ENCODE data around the gene SNX10.

The SNX10 gene

DNA sequence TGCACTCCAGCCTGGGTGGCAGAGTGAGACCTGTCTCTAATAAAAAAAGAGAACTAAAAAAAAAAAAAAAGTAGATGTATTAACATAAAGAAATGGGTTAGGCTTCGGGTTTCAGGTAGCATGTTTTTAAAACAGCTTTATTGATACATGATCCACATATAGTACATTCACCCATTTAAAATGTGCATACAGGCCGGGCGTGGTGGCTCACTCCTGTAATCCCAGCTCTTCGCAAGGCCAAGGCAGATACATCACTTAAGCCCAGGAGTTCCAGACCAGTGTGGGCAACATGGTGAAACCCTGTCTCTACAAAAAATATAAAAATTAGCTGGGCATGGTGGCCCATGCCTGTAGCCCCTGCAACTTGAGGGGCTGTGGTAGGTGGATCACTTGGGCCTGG is 39.5 kb downstream of the SNX10 start:
- no peaks in the 10 kb centered on the region for H3K9me3 ChIP-seq (ENCODE audit: control insufficient read depth in 5 of 5, low read length in 5 of 5)
- no peaks in the 10 kb centered on the region for H3K36me3 ChIP-seq (ENCODE audit: control insufficient read depth in 5 of 5, insufficient read depth in 5 of 5, low read length in 5 of 5)
- H3K4me3 ChIP-seq (ENCODE audit: low read depth in 1 of 5, low read length in 5 of 5), result no peak overlapping the region
- no peak overlapping the region for H3K27ac ChIP-seq (ENCODE audit: low read depth, low read length)
- H3K27me3 ChIP-seq (ENCODE audit: control insufficient read depth in 5 of 5, insufficient read depth in 4 of 5, low read length in 5 of 5), result no peaks in the 10 kb centered on the region
- no peaks in the 10 kb centered on the region for H3K4me1 ChIP-seq (ENCODE audit: control insufficient read depth in 5 of 5, insufficient read depth in 5 of 5, low read length in 5 of 5)
- no peak overlapping the region for H3K9ac ChIP-seq (ENCODE audit: low read length in 5 of 5)

DNA sequence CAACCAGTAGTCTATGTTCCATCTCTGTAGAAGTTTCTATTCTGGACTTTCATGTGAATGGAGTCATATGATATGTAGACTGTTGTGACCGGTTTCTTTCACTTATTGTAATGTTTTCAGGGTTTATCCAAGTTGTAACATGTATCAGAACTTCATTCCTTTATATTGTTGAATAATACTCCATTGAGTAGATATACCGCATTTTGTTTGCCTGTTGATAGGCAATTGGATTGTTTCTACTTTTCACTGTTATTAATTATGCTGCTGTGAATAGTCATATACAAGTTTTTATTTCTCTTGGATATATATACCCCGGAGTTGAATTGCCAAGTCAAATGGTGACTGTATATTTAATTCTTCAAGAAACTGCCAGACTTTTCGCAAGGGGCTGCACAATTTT is 40.1 kb downstream of the SNX10 start:
- Histone ChIP-seq H3K27ac (ENCODE audit: low read depth, low read length) (no peak overlapping the region), H3K4me1 (ENCODE audit: control insufficient read depth in 5 of 5, insufficient read depth in 5 of 5, low read length in 5 of 5) (no peaks in the 10 kb centered on the region), H3K9ac (ENCODE audit: low read length in 5 of 5) (no peak overlapping the region), H3K9me3 (ENCODE audit: control insufficient read depth in 5 of 5, low read length in 5 of 5) (no peaks in the 10 kb centered on the region), H3K4me3 (ENCODE audit: low read depth in 1 of 5, low read length in 5 of 5) (no peak overlapping the region), H3K27me3 (ENCODE audit: control insufficient read depth in 5 of 5, insufficient read depth in 4 of 5, low read length in 5 of 5) (no peaks in the 10 kb centered on the region), H3K36me3 (ENCODE audit: control insufficient read depth in 5 of 5, insufficient read depth in 5 of 5, low read length in 5 of 5) (no peaks in the 10 kb centered on the region)

DNA sequence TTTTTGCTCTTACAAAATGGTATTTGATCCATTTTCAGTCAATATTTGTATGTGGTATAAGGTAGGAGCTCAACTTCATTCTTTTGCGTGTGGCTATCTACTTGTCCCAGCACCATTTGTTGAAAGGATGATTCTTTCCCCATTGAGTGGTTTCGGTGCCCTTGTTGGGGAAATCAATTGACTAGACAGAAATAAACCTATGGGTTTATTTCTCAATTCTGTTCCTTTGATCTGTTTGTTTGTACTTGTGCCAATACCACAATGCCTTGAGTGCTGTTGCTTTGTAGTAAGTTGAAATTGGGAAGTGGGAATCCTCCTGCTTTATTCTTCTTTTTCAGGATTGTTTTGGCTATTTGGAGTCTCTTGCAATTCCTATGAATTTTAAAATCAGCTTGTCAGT is 41.0 kb downstream of the SNX10 start:
- H3K36me3 ChIP-seq (ENCODE audit: control insufficient read depth in 5 of 5, insufficient read depth in 5 of 5, low read length in 5 of 5), result no peaks in the 10 kb centered on the region
- H3K9ac ChIP-seq (ENCODE audit: low read length in 5 of 5), result no peak overlapping the region
- no peaks in the 10 kb centered on the region for H3K9me3 ChIP-seq (ENCODE audit: control insufficient read depth in 5 of 5, low read length in 5 of 5)
- H3K4me3 ChIP-seq (ENCODE audit: low read depth in 1 of 5, low read length in 5 of 5), result no peak overlapping the region
- H3K4me1 ChIP-seq (ENCODE audit: control insufficient read depth in 5 of 5, insufficient read depth in 5 of 5, low read length in 5 of 5), result no peaks in the 10 kb centered on the region
- H3K27me3 ChIP-seq (ENCODE audit: control insufficient read depth in 5 of 5, insufficient read depth in 4 of 5, low read length in 5 of 5), result no peaks in the 10 kb centered on the region
- H3K27ac ChIP-seq (ENCODE audit: low read depth, low read length), result no peak overlapping the region

DNA sequence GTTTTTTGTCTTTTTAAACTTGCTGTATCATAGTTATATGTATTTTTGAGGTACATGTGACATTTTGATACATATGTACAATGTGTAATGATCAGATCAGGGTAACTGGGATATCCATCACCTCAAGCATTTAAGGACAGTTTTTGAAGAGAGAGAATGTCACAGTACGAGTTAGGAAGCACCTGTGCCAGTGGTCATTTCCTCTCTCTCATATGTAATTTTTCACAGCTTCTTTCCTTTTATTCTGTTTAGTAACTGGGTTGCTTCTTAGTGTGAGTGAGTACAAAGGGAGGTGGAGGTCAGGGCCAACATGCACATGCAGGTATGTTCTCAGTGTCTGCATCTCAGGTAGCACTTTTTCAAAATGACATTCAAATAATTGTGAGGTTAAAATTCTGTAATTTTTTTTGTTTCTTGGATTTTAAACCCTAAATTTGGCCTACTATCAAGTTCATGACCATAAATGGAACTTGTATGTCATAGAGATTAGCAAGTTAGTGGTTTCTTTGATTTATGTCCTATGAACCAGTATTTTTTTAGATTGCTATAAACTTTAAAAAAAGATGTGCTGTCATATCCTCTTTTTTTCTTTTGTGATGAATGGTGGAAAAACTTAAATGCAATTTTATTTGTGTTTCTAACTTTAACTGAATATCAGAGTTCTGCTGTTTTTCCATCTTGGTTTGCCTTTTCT is 42.7 kb downstream of the SNX10 start:
- no peak overlapping the region for H3K27ac ChIP-seq (ENCODE audit: low read depth, low read length)
- H3K9me3 ChIP-seq (ENCODE audit: control insufficient read depth in 5 of 5, low read length in 5 of 5), result no peaks in the 10 kb centered on the region
- no peak overlapping the region for H3K9ac ChIP-seq (ENCODE audit: low read length in 5 of 5)
- no peaks in the 10 kb centered on the region for H3K27me3 ChIP-seq (ENCODE audit: control insufficient read depth in 5 of 5, insufficient read depth in 4 of 5, low read length in 5 of 5)
- no peaks in the 10 kb centered on the region for H3K36me3 ChIP-seq (ENCODE audit: control insufficient read depth in 5 of 5, insufficient read depth in 5 of 5, low read length in 5 of 5)
- no peaks in the 10 kb centered on the region for H3K4me1 ChIP-seq (ENCODE audit: control insufficient read depth in 5 of 5, insufficient read depth in 5 of 5, low read length in 5 of 5)
- H3K4me3 ChIP-seq (ENCODE audit: low read depth in 1 of 5, low read length in 5 of 5), result no peak overlapping the region

DNA sequence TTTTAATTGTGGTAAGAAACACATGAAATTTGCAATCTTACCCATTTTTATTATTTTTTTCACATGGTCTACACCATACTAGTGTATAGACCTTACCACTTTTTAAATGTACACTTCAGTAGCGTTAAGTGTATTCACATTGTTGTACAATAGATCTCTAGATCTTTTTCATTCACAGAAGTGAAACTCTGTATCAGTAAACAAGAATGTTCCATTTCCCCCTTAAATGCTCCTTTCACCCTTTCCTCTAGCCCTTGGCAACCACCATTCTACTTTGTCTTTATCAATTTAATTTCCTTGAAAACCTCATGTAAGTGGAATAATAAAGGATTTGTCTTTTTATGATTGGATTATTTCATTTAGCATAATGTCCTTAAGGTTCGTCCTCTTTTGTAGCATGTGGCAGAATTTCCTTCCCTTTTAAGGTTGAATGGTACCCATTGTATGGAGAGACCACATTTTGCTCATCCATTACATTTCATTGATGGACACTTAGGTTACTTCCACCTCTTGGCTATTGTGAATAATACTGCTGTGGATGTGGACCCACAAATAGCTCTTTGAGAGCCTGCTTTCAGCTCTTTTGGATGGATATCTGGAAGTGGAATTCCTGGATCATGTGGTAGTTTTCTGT is 45.7 kb downstream of the SNX10 start:
- H3K4me1 ChIP-seq (ENCODE audit: control insufficient read depth in 5 of 5, insufficient read depth in 5 of 5, low read length in 5 of 5), result no peaks in the 10 kb centered on the region
- H3K27ac ChIP-seq (ENCODE audit: low read depth, low read length), result no peak overlapping the region
- H3K9me3 ChIP-seq (ENCODE audit: control insufficient read depth in 5 of 5, low read length in 5 of 5), result no peaks in the 10 kb centered on the region
- H3K36me3 ChIP-seq (ENCODE audit: control insufficient read depth in 5 of 5, insufficient read depth in 5 of 5, low read length in 5 of 5), result no peaks in the 10 kb centered on the region
- H3K4me3 ChIP-seq (ENCODE audit: low read depth in 1 of 5, low read length in 5 of 5), result no peak overlapping the region
- no peak overlapping the region for H3K9ac ChIP-seq (ENCODE audit: low read length in 5 of 5)
- no peaks in the 10 kb centered on the region for H3K27me3 ChIP-seq (ENCODE audit: control insufficient read depth in 5 of 5, insufficient read depth in 4 of 5, low read length in 5 of 5)

DNA sequence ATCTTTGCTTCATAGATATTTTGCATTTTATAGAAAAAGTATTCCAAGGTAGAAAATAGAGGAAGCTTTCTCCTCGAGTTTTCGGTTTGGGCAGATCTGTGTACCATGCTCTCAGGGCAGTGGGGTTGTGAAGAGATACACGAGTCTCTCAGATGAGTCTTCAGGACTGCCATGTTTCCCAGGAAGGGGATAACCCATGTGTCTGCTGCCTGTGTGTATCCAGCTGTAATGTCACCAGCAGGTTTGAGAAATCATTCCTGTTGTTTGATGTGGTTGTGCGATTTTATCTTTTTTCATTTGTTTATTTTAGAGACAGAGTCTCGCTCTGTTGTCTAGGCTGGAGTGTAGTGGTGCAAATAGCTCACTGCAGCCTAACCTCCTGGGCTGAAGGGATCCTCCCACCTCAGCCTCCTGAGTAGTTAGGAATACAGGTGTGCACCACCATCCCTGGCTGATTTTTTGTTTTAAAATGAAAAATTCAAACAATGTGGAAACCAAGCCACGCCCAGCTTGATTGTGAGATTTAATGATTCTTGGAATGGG is 48.9 kb downstream of the SNX10 start:
- Histone ChIP-seq H3K27ac (ENCODE audit: low read depth, low read length) (no peak overlapping the region), H3K9ac (ENCODE audit: low read length in 5 of 5) (no peak overlapping the region), H3K36me3 (ENCODE audit: control insufficient read depth in 5 of 5, insufficient read depth in 5 of 5, low read length in 5 of 5) (no peaks in the 10 kb centered on the region), H3K4me3 (ENCODE audit: low read depth in 1 of 5, low read length in 5 of 5) (no peak overlapping the region), H3K4me1 (ENCODE audit: control insufficient read depth in 5 of 5, insufficient read depth in 5 of 5, low read length in 5 of 5) (peaks cover 0 to 15% (median 4%) of the 10 kb centered on the region in 5 donors), H3K27me3 (ENCODE audit: control insufficient read depth in 5 of 5, insufficient read depth in 4 of 5, low read length in 5 of 5) (no peaks in the 10 kb centered on the region), H3K9me3 (ENCODE audit: control insufficient read depth in 5 of 5, low read length in 5 of 5) (no peaks in the 10 kb centered on the region)

DNA sequence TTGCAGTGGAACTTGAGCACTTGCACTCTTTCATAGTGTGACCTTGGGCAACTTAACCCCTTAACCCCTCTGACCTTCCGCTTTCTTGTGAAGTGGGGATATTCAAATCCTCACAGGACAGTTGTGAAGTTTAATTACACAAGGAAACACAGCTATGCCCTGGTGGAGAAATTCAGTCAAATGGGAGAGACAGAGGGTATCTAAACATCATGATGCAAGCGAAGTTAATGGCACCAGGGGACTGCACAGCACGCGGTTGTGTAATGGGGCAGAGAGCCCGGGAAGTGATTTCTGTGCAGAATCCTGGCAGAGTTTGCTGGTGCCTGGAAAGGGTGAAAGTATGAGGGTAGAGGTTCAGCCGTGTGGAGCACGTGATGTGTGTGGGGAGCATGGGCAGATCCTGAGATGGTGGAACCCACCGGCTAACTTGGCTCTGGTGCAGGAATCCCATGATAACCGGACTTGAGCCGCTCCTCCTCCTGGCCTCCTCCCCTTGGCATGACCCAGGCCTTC is 51.7 kb downstream of the SNX10 start:
- H3K4me3 ChIP-seq (ENCODE audit: low read depth in 1 of 5, low read length in 5 of 5), result no peak overlapping the region
- peak overlapping the region in 2 of 5 donors; percentile 19 to 51 for H3K9ac ChIP-seq (ENCODE audit: low read length in 5 of 5)
- peak overlapping the region; percentile 38 for H3K27ac ChIP-seq (ENCODE audit: low read depth, low read length)
- H3K27me3 ChIP-seq (ENCODE audit: control insufficient read depth in 5 of 5, insufficient read depth in 4 of 5, low read length in 5 of 5), result no peaks in the 10 kb centered on the region
- peaks cover 3 to 25% (median 8%) of the 10 kb centered on the region in 5 donors for H3K4me1 ChIP-seq (ENCODE audit: control insufficient read depth in 5 of 5, insufficient read depth in 5 of 5, low read length in 5 of 5)
- H3K9me3 ChIP-seq (ENCODE audit: control insufficient read depth in 5 of 5, low read length in 5 of 5), result no peaks in the 10 kb centered on the region
- peaks cover 0 to 8% (median 0%) of the 10 kb centered on the region in 5 donors for H3K36me3 ChIP-seq (ENCODE audit: control insufficient read depth in 5 of 5, insufficient read depth in 5 of 5, low read length in 5 of 5)

DNA sequence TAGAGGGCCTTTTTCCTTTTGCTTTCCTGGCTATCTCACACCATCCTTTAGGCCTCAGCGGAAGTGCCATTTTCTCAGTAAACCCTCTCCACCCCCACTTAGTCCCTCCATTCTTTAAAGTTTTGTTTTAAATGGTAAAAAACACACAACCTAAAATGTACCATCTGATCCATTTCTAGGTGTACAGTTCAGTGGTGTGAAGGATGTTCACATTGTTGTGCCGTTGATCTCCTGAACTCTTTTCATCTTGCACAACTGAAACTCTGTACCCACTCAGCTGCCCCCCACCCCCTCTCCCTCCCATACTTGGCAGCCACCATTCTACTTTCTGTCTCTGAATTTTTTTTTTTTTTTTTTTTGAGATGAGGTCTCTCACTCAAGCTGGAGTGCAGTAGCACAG is 52.2 kb downstream of the SNX10 start:
- Histone ChIP-seq H3K27me3 (ENCODE audit: control insufficient read depth in 5 of 5, insufficient read depth in 4 of 5, low read length in 5 of 5) (no peaks in the 10 kb centered on the region), H3K4me1 (ENCODE audit: control insufficient read depth in 5 of 5, insufficient read depth in 5 of 5, low read length in 5 of 5) (peaks cover 3 to 30% (median 13%) of the 10 kb centered on the region in 5 donors), H3K9me3 (ENCODE audit: control insufficient read depth in 5 of 5, low read length in 5 of 5) (no peaks in the 10 kb centered on the region), H3K36me3 (ENCODE audit: control insufficient read depth in 5 of 5, insufficient read depth in 5 of 5, low read length in 5 of 5) (peaks cover 0 to 8% (median 0%) of the 10 kb centered on the region in 5 donors), H3K27ac (ENCODE audit: low read depth, low read length) (peak overlapping the region; percentile 38), H3K4me3 (ENCODE audit: low read depth in 1 of 5, low read length in 5 of 5) (no peak overlapping the region), H3K9ac (ENCODE audit: low read length in 5 of 5) (peak overlapping the region in 2 of 5 donors; percentile 19 to 51)

DNA sequence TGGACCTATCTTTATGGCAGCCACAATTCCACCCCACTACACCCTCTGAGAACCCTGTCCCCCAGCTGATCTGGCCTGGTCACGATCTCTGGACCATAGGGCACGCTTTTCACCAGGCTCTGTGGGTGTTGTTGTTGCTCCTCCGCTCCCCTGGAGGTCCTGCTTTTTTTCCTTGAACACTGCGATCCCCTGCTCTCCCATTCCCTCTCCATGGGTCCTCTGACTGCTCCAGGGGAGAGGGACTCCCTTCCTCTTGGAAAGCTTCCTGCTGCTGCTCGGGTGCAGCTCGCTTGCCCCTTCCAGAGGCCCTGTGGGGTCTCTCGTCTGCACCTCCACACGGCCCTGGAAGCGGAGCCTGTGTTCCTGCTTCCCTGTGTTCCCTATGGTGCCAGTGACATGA is 53.5 kb downstream of the SNX10 start:
- Histone ChIP-seq H3K4me1 (ENCODE audit: control insufficient read depth in 5 of 5, insufficient read depth in 5 of 5, low read length in 5 of 5) (peaks cover 3 to 41% (median 22%) of the 10 kb centered on the region in 5 donors), H3K9ac (ENCODE audit: low read length in 5 of 5) (no peak overlapping the region), H3K27me3 (ENCODE audit: control insufficient read depth in 5 of 5, insufficient read depth in 4 of 5, low read length in 5 of 5) (no peaks in the 10 kb centered on the region), H3K9me3 (ENCODE audit: control insufficient read depth in 5 of 5, low read length in 5 of 5) (no peaks in the 10 kb centered on the region), H3K4me3 (ENCODE audit: low read depth in 1 of 5, low read length in 5 of 5) (no peak overlapping the region), H3K36me3 (ENCODE audit: control insufficient read depth in 5 of 5, insufficient read depth in 5 of 5, low read length in 5 of 5) (peaks cover 0 to 8% (median 0%) of the 10 kb centered on the region in 5 donors), H3K27ac (ENCODE audit: low read depth, low read length) (no peak overlapping the region)

DNA sequence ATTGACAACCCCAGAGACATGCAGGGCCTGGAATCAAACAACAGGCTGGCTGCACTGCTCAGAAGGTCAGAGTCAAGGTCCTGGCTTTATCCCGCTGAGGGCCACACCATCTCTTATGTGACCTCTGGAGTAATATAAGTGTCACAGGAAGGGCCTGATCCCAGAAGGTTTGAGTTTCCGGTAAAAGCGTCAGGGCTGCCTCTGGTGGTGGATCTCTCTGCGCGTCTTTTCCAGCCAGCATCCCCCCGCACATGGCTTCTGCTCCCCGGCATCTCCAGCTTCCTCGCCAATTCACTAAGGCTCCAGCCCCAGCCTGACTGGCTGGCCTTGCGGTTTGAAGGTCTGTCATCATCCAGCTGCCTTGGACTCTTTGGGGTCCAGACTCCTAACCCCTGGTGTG is 54.2 kb downstream of the SNX10 start:
- no peaks in the 10 kb centered on the region for H3K9me3 ChIP-seq (ENCODE audit: control insufficient read depth in 5 of 5, low read length in 5 of 5)
- H3K4me1 ChIP-seq (ENCODE audit: control insufficient read depth in 5 of 5, insufficient read depth in 5 of 5, low read length in 5 of 5), result peaks cover 3 to 41% (median 22%) of the 10 kb centered on the region in 5 donors
- peaks cover 0 to 8% (median 0%) of the 10 kb centered on the region in 5 donors for H3K36me3 ChIP-seq (ENCODE audit: control insufficient read depth in 5 of 5, insufficient read depth in 5 of 5, low read length in 5 of 5)
- H3K9ac ChIP-seq (ENCODE audit: low read length in 5 of 5), result no peak overlapping the region
- H3K27me3 ChIP-seq (ENCODE audit: control insufficient read depth in 5 of 5, insufficient read depth in 4 of 5, low read length in 5 of 5), result no peaks in the 10 kb centered on the region
- no peak overlapping the region for H3K27ac ChIP-seq (ENCODE audit: low read depth, low read length)
- H3K4me3 ChIP-seq (ENCODE audit: low read depth in 1 of 5, low read length in 5 of 5), result no peak overlapping the region

Data from subcutaneous abdominal adipose tissue (tissue), 5 donors.